Measurements from ENCODE around the gene KDSR.

The KDSR gene

GRCh38 chr18:63325086-63325686 is 41.8 kb downstream of the KDSR start:
- TF ChIP-seq CTCF (IDR thresholded peaks at IDR 0.05; ENCODE audit: low read depth, low read length, missing control alignments): no peak
- H3K4me3 ChIP-seq (replicated peaks; ENCODE audit: low read depth, low read length): no peak overlapping the region
- no peak for DNase-seq (ENCODE audit: extremely low read depth, low read depth)

- peak; percentile 60 for DNase-seq (ENCODE audit: extremely low read depth, low read depth)
- peak; percentile 77 for TF ChIP-seq CTCF (IDR thresholded peaks at IDR 0.05; ENCODE audit: low read depth, low read length, missing control alignments)
- no peak overlapping the region for H3K4me3 ChIP-seq (replicated peaks; ENCODE audit: low read depth, low read length)
Observed at GRCh38 chr18:63322908-63323634, 43.9 kb downstream of the KDSR start.

- no peak overlapping the region for H3K4me3 ChIP-seq (replicated peaks; ENCODE audit: low read depth, low read length)
- TF ChIP-seq CTCF (IDR thresholded peaks at IDR 0.05; ENCODE audit: low read depth, low read length, missing control alignments): no peak
- DNase-seq (ENCODE audit: extremely low read depth, low read depth): no peak
Observed at GRCh38 chr18:63322206-63322605, 44.8 kb downstream of the KDSR start.

GRCh38 chr18:63321291-63321690 is 45.7 kb downstream of the KDSR start:
- TF ChIP-seq CTCF (IDR thresholded peaks at IDR 0.05; ENCODE audit: low read depth, low read length, missing control alignments): no peak
- H3K4me3 ChIP-seq (replicated peaks; ENCODE audit: low read depth, low read length): peak overlapping the region; percentile 49; the same call in 1 of the 2 replicates

GRCh38 chr18:63320975-63321265 is 46.1 kb downstream of the KDSR start:
- TF ChIP-seq CTCF (IDR thresholded peaks at IDR 0.05; ENCODE audit: low read depth, low read length, missing control alignments): no peak
- H3K4me3 ChIP-seq (replicated peaks; ENCODE audit: low read depth, low read length): peak overlapping the region; percentile 49
- DNase-seq (ENCODE audit: extremely low read depth, low read depth): no peak

More at GRCh38 chr18:63321291-63321690, 45.7 kb downstream of the KDSR start:
- no peak for DNase-seq (ENCODE audit: extremely low read depth, low read depth)

GRCh38 chr18:63320123-63320974 is 46.7 kb downstream of the KDSR start:
- no peak for DNase-seq (ENCODE audit: extremely low read depth, low read depth)
- peak overlapping the region; percentile 62 for H3K4me3 ChIP-seq (replicated peaks; ENCODE audit: low read depth, low read length)
- no peak for TF ChIP-seq CTCF (IDR thresholded peaks at IDR 0.05; ENCODE audit: low read depth, low read length, missing control alignments)
